GM18502 (cell line): ENCODE data around the gene PTGER1.
"Not testable (repeated sequence)": the region's sequence is repeated elsewhere in the genome, so short reads cannot be mapped to it uniquely, and the experiment has no call there.

Experiments
- ATAC-seq: cut with Tn5 transposase; IDR thresholded peaks from one replicate; pipeline ENCODE4 v1.9.1; 2021; ENCODE audit warnings: mild to moderate bottlenecking; ENCODE audit not compliant: unreplicated experiment, poor library complexity

PTGER1 gene

GRCh38 chr19:14475251-14476073 is at the start of gene PTGER1:
TSS of gene PTGER1 (minus strand) at chr19:14475354. CDS start at chr19:14474320, 1,034 bp downstream.
- no peak for ATAC-seq

GRCh38 chr19:14520543-14520942 is 45.4 kb upstream of the PTGER1 start:
- no peak for ATAC-seq

- no peak for ATAC-seq
Observed at GRCh38 chr19:14519860-14520407, 44.8 kb upstream of the PTGER1 start.

GRCh38 chr19:14519245-14519859 is 44.2 kb upstream of the PTGER1 start:
- no peak for ATAC-seq

- peak; percentile 69 for ATAC-seq
Observed at GRCh38 chr19:14517840-14518505, 42.8 kb upstream of the PTGER1 start, which contains the start of gene DNAJB1. TSS of gene DNAJB1 (minus strand) at chr19:14518397. CDS start at chr19:14518349, 48 bp downstream.

- no peak for ATAC-seq
Observed at GRCh38 chr19:14517446-14517839, 42.3 kb upstream of the PTGER1 start.

- no peak for ATAC-seq
Observed at GRCh38 chr19:14516746-14517438, 41.7 kb upstream of the PTGER1 start.

- ATAC-seq, result no peak
Observed at GRCh38 chr19:14516048-14516534, 40.9 kb upstream of the PTGER1 start.

GRCh38 chr19:14515501-14516047 is 40.4 kb upstream of the PTGER1 start:
- ATAC-seq, result no peak

- ATAC-seq, result no peak
Observed at GRCh38 chr19:14514215-14514863, 39.2 kb upstream of the PTGER1 start.

- ATAC-seq, result no peak
Observed at GRCh38 chr19:14512406-14512961, 37.3 kb upstream of the PTGER1 start.

- no peak for ATAC-seq
Observed at GRCh38 chr19:14511229-14511593, 36.1 kb upstream of the PTGER1 start.

GRCh38 chr19:14510311-14511228 is 35.4 kb upstream of the PTGER1 start:
- no peak for ATAC-seq

- no peak for ATAC-seq
Observed at GRCh38 chr19:14507704-14508542, 32.8 kb upstream of the PTGER1 start.

GRCh38 chr19:14505488-14506239 is 30.5 kb upstream of the PTGER1 start:
- no peak for ATAC-seq

GRCh38 chr19:14504575-14504974 is 29.4 kb upstream of the PTGER1 start:
- ATAC-seq, result not testable (repeated sequence)
